Kasumi-1 (cell line): ENCODE measurements around the gene RBMS1.

Experiments
- DNase-seq, 2 experiments: peaks; one replicate each; lab custom pipeline; 2025; lab: John Stamatoyannopoulos, UW

The RBMS1 gene, protein sequence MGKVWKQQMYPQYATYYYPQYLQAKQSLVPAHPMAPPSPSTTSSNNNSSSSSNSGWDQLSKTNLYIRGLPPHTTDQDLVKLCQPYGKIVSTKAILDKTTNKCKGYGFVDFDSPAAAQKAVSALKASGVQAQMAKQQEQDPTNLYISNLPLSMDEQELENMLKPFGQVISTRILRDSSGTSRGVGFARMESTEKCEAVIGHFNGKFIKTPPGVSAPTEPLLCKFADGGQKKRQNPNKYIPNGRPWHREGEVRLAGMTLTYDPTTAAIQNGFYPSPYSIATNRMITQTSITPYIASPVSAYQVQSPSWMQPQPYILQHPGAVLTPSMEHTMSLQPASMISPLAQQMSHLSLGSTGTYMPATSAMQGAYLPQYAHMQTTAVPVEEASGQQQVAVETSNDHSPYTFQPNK

DNA sequence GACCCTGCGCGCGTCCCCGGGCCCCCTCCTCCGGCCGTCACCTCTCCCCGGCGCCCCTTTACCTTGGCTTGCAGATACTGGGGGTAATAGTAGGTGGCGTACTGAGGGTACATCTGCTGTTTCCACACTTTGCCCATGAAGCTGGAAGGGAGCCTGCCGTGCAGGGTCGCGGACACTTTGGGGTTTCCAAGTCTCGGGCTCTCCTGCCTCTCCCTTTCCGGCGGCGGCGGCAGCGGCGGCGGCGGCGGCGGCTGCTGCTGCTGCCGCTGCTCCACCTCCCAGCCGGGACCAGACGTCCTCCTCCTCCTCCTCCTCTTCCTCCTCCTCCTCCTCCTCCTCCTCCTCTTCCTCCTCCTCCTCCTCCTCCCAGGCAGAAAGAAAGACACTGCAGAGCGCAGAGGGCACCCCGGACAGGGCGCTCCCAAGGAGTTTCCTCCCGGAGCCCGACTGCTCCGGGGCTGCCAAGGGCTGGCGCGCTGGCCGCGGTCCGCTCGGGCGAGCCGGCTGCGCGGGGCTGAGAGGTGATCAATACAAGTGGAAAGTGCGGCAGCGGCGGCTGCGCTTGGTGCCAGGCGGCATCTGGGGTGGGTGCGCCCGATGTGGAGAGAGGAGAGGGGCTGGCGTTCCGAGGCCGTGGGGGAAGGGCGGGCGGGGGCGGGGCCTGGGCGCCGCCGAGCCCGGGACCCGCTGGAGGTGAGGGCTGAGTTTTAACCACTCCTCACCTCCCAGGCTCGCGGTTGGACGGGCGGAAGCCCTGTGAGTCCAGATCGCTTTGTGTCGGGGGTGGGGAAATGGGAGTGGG, at the start of gene RBMS1:
TSS of gene RBMS1 (minus strand) at position 581 of the 802 bp plus-strand sequence. CDS start at position 137, 444 bp downstream.
- DNase-seq, result peak; percentile 36 to 44

GRCh38 chr2:160541745-160542144, 48.1 kb upstream of the RBMS1 start:
- DNase-seq, result no peak

DNA sequence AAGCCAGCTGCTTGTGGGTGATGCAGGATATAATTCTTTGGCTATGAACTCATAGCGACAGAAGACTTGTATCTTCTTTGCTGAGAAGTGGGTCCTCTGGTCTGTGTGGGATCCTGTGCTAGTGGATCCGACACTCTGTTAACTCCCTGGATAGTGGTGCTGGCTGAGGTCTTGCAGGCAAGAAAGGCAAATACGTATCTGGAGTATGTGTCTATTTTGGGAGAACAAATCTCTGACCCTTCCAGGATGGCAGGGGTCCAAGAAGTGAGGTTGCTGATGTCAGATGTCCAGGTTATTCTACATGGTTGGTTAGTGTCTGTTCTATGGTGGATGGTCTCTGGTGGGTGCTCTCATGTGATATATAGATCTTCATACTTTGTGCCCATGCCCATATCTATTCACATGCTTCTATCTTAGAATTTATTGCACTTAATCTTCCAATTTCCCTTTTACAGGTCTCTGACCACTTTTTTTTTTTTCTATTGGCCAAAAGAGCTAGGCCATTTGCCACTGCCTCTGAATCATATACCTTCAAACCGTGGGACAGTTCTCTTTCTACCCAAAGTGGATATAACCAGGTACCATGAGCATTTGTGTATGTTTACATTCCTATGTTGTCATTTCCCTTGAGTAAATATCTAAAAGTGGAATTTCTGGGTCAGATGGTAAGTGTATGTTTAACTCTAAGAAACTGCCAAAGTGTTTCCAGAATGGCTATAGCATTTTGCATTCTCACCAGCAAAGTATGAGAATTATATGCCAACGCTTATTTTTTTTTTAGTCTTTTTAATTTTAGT, 45.1 kb upstream of the RBMS1 start:
- no peak for DNase-seq

DNA sequence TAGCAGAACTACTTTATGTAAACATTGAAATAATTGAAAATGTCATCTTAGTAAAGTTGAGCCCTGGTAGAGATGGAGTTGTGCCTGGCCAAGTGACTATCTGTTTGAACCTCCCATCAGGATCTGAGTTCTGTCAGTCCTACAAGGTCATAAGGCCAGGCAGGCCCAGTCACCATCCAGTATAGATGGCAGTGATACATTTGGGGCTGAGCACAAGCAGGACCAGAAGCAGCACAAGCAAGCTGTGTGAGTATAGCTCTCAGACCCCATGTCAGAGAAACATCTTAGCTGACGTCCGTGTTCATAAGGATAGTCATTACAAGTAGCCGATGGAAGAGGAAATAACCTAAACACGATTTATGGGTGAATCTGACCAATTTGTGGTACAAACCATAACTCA, 44.5 kb upstream of the RBMS1 start:
- no peak for DNase-seq

DNA sequence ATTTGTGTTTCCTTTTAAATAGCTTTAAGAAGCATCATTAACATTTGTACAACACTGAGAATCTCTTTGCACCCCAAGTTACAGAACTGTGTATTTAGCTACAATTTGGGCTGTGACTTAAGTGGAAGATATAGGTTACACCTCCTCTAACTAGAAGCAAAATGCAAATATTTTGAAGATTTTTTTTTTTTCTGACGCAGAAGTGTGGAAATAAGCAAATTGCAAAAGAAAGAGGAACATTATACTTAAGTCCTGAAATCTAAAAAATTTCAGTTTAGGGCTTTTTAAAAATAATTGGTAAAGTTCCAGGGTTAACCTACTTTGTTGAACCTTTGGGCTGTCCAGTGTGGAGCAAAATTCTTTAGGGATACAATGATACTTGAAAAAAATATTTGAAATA, 41.4 kb upstream of the RBMS1 start:
- no peak for DNase-seq

- no peak for DNase-seq
These were observed 40.6 kb upstream of the RBMS1 start for GRCh38 chr2:160534249-160534648.

GRCh38 chr2:160533482-160533881, 39.9 kb upstream of the RBMS1 start:
- DNase-seq, result no peak

DNA sequence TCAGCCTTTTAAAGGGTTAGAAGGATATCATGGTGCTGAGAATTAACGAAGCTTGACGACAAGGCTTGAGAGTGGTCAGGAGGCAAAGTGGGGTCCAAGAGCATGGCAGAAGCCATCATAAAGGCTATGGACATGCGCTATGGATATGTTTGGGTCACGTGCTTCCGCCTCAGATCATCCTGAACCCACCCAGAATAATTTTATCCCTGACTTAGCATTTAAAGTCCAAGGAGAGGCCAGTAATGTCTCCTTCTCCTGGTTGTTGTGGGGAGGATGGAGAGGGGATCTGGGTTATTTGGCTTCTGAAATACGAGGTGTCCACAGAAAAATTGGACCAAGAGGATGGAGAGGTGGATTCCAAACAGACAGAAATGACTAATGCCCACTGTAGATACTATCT, 38.8 kb upstream of the RBMS1 start:
- no peak for DNase-seq

DNA sequence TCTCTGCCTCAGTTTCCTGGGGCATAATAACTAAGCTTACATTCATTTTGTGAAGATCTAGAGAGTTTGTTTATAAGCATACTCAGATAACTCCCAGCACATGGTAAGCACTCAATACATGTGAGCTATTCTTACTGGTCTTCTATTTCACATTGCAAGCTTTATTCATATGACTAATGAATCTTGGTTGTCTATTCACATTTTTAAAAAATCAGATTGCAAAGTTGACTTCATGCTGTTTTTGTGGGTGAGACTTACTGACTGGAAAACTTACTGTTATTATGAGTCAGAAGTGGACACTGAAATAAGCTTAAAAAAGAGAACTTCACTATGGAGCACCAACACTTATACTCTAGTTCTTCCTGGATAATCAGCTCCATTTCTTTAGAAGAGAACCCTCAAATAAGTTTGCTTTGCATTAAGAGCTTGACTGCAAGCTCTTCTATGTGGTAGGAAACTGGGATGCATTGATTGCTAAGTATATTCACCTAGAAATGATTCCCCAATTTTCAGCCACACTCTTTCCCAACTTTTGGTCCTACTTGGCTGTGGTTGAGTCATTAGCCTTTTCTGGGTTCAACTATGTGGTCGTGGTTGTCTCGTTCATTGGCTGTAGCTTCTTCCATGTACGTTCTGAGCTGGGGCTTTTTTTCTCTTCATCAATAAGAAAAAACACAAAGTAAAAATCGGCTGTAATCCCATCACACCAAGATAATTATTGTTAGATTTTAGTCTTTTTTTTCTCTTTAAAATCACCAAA, 29.5 kb upstream of the RBMS1 start:
- peak in 1 of 2 experiments; percentile 6 for DNase-seq

DNA sequence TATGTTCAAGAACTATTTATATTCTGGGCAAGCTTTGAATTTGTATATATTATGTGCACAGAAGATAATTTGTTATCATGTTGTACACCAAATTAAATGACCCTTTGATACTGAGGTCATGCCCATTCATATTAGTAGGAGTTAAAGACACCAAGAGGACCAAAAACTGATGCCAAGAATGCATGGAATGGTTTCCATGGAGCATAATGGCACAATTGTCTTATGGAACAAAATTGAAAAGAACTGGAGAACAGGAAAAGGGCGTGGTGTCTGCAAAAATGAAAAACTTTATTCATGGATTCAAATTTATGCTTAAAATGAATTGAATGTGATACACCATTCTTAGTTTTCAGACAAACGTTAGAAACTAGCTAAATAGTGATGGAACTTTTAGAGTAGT, 24.1 kb upstream of the RBMS1 start:
- no peak for DNase-seq

DNA sequence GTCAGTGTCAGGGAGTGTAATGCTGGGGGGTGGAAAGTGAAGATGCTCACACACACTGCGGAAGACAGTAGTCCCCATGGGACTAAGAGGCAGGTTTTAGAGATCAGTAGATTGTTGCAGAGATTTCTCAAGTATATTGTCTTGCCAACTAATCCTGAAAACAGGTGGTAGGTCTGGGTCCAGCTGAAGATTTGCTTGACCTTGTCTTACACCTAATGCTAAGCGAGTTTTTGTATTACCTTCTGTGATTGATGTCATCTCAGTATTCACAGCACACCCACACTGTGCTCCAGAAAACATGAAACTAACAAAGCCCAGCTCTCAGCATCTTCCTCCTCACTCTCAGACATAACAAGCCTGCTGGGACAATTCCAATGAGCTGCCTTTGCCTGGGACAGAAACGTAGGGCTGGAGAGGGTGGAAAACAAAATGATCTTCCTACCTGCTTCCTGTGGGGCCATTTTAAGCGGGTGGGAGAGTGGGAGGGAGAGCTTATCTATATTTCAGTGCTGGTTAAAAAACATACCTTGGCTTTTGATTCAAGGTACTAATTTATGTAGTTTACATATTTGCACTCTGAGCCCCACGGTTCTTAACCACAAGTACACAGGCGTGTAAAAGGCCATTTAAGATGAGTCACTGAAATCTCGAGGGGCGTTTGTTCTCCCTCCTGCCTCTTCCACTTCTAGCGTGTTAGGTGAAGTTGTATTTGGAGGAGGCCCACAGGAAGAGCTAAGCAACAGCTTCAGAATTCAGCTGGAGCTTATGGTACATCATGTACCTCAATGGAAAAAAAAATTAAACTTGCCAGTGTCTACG, 23.1 kb upstream of the RBMS1 start:
- DNase-seq, result no peak

DNA sequence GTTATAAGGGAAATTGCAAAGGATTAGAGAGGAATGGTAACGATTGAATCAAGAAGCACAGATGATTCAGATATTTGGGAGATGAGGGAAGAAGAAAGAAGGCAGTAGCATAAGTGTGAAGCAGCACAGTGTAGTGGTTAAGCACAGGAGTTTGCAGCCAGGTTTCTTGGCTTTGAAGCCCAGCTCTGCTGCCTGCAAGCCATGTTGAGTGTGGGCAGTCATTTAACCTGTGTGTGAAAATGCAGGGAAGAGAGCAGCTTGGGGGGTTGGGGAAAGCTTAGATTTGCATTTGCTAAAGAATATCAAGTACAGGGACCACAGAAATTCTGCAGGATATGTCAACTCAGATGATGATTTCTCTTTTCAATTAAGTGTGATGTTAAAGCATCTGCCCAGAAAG, 21.5 kb upstream of the RBMS1 start:
- DNase-seq, result no peak

DNA sequence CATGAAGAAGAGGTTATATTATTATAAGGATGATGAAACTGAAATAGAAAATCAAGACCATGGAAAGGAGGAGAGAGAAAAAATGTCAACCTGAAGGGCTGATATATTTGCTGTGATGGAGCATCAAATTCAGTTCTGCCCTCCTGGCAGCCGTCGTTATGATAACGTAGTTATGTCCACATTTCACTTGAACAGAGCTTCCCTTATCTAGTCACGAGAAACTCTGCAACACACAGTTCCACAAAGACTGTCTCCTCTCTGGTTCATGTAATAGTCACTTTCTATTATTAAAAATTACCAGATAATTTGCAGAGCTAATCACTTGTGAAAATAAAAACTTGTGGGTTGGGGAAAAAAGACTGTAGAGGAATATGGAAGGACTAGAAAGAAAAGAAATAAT, 19.5 kb upstream of the RBMS1 start:
- DNase-seq, result no peak

GRCh38 chr2:160512491-160512890, 18.9 kb upstream of the RBMS1 start:
- DNase-seq, result no peak

GRCh38 chr2:160510617-160511016, 17.0 kb upstream of the RBMS1 start:
- no peak for DNase-seq

GRCh38 chr2:160509016-160509415, 15.4 kb upstream of the RBMS1 start:
- DNase-seq, result no peak

DNA sequence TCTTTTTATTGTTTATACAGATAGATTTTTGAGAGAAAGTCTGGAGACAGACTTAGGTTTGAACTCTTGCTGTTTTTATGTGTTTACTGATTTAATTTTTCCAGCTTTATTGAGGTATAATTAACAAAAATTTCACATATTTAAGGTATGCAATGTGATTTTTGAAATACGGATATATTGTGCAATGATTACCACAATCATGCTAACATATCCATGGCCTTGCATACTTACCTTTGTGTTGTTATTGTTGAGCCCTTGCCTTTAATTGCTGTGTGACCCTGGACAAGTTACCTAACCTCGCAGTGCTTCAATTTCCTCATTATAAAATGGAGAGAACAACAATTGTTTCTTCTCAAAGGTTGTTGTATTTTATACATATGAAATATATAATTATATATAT, 13.9 kb upstream of the RBMS1 start:
- DNase-seq, result no peak

GRCh38 chr2:160507046-160507407, 13.4 kb upstream of the RBMS1 start:
- no peak for DNase-seq

GRCh38 chr2:160506371-160507045, 12.9 kb upstream of the RBMS1 start:
- DNase-seq, result no peak

DNA sequence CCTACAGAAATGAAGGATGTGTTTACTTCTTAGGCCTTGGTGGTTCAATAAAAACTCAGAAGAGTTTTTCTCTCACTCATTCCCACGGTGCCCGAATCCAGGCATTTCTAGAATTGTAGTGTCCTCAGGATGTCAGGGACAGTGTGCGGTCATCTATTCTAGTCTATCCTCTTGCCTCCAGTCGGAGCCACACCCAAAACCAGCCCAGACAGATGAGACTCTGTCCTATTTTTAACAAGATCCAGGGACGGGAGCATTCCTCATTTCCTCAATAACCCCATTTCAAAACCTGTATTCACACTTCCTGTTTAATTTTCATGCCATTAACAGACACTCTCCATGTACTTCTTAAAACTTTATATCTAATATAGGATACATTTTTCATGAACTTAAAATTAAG, 11.6 kb upstream of the RBMS1 start:
- no peak for DNase-seq
